Activated T-cell treated with anti-CD3 and anti-CD28 coated beads for 48 hours (primary cell): ENCODE data around the gene ALPI.
"Not testable (repeated sequence)": the region's sequence is repeated elsewhere in the genome, so short reads cannot be mapped to it uniquely, and the experiment has no call there.

Experiments
- DNase-seq: peaks from one replicate; pipeline ENCODE4 v3.0.0-alpha.2; 2020; ENCODE audit warnings: low read depth

ALPI gene

DNA sequence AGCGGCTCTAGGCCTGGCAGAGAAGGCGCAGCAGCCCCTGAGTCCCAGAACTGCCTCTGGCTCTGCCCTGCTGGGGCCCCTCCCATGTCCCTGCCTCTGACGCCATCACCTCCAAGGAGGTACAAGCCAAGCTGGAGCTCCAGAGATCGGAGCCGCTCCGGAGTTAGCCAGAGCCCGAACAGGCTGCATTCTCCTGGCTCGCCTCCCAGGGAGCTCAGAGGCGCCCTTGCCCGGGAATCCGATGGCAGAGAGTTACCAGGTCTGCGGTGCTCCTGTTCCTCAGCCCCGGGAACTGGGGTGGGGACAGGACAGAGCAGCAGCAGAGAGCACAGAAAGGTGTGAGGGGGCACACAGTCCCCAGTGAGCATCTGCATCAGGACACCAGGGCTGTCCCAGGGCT is 12.9 kb upstream of the ALPI start:
- DNase-seq, result not testable (repeated sequence)

DNA sequence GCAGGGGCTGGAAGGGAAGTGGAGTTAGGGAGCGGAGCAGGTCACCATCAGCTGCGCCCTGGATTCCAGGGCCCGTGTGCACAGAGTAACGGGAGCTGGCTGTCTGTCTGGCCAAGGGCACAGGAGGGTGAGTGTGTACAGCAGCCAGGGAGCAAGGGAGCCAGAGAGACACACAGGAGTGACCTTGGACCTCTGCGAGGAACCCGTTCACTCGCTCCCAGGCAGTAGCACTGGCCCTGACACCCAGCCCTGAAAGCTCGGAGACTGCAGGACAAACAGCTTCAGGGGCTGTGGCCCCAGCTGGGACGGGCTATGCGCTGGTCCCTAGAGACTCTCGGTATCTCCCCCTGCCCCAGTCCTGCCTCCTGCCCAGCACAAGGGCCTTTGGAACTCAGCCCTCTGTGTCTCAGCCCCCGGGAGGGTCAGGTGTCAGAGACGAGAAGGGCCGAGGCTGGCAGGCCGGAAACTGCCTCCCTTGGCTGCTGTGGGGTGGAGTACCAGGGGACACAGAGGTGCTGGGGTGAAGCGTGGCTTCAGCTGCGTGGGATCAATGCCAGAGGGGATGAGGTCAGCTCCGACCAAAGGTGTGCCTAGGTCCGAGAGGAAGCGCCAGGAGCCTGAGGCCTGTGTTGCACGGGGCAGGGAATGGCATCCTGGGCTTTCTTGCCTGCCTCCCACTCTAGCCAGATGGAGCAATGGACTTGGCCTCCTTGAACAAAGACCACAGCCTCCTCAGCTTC is 12.1 kb upstream of the ALPI start:
- DNase-seq, result not testable (repeated sequence)

DNA sequence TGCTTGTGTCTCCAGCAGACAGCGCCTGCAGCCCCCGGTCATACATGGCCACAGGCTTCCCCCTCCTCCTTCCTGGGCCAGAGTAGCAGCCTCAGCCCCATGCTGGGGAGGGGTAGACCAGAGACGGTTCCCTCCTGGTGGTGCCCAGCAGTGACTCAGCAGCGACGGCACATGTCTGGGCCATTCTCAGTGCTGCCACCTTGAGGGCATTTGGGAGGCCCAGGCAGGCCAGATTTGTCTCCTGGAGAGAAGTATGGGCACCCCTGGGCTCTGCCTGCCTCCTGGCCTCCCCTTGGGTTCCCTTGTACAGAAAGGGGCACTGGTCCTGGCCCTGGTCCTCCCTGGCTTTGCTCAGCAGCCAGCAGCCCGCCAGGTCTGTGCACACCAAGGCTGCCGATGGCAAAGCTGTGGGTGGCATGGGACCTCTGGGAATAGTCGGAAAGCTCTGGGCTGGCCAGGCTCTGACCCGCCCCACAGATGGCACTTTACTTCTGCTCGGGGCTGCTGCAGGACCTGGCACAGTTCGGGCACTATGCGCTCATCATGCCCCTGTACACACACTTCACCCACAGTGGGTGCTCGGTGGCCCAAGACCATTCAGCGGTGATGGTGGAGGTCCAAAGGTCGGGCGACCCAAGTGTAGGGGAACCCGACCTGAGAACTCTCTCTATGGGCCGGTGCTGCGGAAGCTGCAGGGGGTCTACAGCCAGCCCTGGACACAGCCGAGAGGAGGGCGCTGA is 11.4 kb upstream of the ALPI start:
- DNase-seq, result peak; percentile 72

DNA sequence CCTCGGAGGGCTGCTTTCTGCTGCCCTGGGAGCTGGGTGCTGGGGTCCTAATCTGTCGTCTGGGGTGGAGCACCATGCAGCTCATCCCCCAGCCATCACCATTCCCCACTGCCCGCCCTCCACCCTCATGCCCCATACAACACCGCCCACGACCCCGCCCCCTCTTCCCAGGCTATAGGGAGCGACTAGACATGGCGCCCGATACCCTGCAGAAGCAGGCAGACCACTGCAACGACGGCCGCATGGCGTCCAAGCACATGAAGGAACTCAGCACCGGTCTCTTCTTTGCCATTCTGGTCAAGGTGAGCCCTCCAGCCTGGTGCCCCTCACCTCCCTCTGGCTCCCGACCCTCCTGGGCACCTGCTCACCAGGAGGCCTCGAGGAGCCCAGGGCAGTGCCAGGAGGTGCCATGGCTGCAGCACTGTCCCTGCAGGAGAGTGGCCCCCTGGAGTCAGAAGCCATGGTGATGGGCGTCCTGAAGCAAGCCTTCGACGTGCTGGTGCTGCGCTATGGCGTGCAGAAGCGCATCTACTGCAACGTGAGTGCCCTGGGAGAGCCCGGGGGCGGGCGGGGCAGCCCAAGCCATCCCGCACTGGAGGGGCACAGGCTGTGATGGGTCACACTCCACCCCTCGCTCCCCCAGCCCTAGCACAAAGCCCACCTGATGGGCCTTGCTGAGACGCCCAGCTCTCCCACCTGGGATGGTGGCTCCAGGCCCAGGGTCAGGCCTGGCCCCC is 10.6 kb upstream of the ALPI start:
- DNase-seq, result not testable (repeated sequence)

DNA sequence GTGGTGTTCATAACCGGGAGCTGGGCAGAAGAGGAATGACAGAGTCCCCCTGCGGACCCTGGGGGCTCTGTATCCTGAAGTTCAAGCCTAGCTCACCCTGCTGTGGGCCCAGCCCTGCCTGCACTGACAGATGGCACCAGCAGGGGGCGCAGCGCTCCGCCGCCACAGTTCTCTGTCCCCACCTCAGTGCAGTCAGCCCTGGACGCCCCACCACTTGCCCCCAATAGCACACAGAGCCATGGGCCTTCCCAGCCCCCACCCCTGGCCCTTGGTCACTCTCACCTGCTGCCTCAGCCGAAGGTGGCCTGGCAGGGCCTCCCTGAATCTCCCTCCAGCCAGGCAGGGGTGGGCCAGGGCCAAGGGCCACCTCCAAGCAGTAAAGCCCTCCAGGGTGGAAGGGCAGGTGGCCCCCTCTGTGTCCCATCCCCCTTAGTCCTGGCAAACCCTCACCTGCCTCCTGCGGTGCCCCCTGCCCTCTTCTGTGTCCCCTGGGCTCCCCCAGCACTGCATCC is 9.6 kb upstream of the ALPI start:
- DNase-seq, result not testable (repeated sequence)

DNA sequence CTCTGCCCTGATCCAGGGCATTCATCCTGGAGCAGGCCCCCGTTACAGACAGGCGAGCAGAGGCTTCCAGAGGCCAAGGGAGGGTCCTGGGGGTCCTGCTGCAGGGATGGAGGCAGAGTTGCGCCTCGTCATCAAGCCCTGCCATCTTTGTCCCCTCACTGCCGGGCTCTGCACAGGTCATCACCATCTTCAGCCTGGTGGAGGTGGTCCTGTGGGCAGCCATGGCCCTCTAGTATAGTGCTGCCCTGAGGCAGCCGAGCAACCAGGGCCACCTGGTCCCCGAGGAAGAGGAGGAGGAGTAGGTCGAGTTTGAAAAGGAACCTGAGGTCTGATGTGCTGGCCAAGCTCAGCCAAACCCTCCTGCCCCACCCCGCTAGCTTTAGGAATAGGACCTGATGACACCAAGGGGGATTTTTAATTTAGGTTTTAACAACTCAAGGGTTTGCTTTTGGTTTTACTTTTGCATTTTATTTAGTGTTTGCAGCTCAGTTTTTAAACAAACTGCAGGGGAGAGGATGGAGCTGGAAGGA is 8.8 kb upstream of the ALPI start:
- no peak for DNase-seq

DNA sequence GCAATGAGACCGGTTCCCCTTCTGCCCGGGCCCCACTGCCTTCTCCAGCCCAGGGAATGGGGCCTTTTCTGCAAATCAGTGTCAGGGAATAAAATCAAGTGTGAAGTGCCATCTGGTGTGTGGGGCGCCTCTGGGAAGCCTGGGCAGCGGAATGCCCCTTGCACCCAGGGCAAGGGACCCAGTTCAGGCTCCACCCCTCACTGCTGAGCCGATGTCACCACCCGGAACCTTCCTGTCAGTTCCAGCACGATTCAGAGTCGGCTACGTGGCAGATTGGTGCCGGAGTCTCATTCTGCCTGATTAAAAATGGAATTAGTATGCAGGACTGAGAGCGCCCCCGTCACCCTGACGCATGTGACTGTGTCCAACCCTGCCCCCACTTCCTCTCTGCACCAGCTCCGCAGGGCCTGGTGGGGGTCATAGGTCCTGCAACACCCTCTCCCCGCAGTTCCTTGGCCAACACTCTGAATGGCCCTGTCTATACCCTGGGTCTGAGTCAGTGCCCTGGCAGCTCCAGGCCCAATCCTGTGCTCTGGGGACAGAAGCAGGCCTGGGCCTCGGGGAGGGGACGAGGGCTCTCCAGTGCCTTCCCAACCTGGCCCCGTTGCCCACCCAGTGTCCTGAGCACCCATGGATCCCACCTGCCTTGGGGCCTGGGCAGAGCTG is 8.2 kb upstream of the ALPI start:
- no peak for DNase-seq

DNA sequence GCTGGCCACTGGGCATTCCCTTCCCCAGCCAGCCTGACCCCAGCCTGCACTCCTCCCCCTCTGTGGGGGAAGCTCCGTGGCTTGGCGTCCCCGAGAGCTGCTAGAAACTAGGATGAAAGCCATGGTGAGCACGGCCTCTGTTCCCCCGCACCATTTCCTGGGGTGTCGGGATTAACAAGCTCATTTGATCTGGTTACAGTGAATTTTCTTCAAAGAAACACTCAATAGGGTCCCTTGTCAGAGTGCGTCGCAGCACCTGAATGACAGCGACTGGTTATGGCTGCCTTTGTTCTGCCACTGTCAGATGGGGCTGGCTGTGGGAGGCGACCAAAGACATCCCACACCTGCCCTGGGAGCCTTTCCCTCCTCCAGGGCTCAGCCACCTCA is 7.7 kb upstream of the ALPI start:
- DNase-seq, result no peak

DNA sequence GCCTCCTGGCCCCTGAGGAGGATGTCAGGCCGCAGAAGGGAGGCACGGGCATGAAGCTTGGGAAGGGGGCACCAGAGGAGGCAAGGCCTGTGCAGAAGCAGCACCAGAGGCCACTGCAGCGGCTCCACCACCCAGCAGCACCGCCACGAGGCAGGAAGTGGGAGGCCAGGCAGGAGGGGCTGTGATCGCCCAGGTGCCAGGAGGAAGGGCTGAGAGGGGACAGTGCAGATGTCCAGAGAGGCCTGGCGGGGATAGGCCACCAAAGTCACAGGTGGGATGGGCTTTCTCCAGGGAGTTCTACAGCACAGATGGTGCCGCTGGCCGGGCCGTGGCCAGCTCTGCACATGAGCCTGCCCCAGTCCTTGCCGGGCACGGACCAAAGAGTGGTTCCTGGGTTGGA is 6.0 kb upstream of the ALPI start:
- no peak for DNase-seq

DNA sequence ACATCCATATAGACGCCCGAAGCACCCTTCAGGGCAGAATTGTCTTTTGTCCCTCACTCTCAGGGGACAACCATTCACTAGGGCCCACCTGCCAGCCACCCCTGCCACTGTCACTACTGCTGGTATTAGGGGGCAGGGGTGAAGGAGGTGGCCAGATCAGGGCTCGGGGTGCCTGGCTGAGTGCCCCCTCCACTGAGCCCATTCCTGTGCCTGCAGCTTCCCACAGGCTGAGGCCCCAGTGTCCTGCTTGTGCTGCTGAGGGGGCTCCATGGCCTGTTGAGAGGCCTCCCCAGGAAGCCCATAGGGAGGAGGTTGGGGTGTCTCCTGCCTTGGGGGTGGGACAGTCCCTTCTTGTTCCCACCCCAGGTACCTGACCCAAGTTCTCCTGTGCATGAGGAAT is 4.3 kb upstream of the ALPI start:
- DNase-seq, result not testable (repeated sequence)

DNA sequence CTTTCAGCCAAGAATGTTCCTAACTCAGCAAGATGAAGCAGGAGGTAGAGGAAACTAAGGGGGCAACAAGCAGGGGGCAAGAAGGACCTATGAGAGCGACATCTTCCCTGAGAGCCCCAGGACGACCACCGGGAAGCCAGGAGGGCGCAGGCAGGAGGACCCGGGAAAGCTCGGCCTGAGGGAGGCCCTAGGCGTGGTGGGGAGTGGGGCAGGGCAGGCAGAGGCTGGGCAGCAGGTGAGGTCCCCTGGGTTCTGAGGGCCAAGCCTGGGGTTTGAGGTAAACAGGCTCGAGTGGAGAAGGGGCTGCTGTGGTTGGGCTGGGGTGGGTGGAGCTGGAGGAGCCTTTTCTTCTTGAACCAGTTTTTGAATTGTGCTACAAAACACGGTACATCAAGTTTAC is 1.3 kb upstream of the ALPI start:
- DNase-seq, result no peak

DNA sequence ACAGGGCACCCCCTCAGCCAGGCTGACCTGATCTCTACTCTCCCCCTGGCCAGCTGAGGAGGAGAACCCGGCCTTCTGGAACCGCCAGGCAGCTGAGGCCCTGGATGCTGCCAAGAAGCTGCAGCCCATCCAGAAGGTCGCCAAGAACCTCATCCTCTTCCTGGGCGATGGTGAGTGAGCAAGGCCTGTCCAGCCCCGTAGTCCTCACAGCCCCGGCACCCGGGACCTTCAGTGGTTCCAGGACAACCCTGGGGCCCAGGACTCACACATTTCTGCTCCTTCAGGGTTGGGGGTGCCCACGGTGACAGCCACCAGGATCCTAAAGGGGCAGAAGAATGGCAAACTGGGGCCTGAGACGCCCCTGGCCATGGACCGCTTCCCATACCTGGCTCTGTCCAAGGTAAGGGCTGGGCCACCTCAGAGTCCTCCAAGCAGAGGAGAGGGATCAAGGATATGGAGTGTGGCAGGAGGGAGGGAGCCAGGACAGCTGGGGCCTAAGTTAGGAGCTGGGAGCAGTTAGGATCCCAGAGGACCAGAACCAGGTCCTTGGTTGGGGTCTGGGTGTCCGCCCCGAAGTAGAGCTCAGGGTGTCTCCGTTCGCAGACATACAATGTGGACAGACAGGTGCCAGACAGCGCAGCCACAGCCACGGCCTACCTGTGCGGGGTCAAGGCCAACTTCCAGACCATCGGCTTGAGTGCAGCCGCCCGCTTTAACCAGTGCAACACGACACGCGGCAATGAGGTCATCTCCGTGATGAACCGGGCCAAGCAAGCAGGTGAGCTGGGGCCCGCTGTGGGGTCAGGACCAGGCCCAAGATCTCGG is 555 bp downstream of the ALPI start:
- DNase-seq, result no peak

DNA sequence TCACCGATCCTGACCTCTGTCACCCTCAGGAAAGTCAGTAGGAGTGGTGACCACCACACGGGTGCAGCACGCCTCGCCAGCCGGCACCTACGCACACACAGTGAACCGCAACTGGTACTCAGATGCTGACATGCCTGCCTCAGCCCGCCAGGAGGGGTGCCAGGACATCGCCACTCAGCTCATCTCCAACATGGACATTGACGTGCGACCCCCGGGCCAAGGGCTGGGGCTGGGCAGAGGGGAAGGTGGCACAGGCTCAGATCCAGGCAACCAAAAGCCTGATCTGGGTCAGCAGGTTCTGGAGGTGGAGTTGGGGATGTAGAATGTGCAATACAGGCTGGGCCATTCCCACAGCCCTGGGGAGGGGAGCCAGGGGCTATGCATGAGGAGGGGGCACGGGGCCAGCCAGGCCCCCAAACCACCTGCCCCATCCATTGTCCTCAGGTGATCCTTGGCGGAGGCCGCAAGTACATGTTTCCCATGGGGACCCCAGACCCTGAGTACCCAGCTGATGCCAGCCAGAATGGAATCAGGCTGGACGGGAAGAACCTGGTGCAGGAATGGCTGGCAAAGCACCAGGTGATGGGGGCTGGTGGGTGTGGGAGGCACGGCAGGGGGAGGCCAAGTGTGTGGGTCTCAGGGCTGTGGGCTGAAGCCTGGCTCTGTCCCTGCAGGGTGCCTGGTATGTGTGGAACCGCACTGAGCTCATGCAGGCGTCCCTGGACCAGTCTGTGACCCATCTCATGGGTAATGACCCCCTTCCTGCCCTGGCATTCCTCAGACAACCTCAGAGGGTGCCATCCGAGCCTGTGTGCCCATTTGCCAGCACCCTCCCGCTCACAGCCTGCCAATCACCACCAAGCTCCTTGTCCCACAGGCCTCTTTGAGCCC is 1.4 kb downstream of the ALPI start:
- DNase-seq, result no peak

DNA sequence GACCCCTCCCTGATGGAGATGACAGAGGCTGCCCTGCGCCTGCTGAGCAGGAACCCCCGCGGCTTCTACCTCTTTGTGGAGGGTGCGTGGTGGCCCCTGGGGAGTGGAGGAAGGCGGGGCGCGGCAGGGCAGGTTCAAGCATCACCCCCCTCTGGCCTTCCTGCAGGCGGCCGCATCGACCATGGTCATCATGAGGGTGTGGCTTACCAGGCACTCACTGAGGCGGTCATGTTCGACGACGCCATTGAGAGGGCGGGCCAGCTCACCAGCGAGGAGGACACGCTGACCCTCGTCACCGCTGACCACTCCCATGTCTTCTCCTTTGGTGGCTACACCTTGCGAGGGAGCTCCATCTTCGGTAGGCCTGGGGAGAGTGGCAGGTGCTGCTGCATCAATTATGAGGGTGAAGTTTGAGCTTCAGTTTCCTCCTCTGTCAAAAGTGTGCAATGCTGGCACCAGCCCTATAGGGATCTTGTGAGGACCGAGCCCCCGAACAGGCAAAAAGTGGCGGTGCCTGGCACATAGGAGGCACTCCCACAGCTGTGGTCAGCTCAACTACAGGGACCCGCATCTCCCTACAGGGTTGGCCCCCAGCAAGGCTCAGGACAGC is 2.2 kb downstream of the ALPI start:
- no peak for DNase-seq

DNA sequence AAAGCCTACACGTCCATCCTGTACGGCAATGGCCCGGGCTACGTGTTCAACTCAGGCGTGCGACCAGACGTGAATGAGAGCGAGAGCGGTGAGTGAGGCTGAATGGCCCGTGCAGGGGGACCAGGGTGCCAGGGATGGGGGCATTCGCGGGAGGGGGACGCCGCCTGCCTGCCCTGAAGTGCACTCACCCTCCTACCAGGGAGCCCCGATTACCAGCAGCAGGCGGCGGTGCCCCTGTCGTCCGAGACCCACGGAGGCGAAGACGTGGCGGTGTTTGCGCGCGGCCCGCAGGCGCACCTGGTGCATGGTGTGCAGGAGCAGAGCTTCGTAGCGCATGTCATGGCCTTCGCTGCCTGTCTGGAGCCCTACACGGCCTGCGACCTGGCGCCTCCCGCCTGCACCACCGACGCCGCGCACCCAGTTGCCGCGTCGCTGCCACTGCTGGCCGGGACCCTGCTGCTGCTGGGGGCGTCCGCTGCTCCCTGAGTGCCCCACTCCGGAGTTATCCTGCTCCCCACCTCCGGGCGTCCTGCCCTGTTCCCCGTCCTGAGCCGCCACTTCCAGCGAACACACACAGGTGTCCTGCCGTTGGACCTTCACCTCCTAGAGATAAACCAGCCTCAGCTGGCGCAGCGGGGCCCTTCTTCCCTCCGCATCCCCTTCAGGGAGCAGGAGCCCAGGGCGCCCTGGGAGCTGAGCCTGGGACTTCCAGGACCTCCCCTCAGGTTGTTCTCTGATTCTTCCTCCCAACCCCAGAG is 2.9 kb downstream of the ALPI start:
- DNase-seq, result no peak

DNA sequence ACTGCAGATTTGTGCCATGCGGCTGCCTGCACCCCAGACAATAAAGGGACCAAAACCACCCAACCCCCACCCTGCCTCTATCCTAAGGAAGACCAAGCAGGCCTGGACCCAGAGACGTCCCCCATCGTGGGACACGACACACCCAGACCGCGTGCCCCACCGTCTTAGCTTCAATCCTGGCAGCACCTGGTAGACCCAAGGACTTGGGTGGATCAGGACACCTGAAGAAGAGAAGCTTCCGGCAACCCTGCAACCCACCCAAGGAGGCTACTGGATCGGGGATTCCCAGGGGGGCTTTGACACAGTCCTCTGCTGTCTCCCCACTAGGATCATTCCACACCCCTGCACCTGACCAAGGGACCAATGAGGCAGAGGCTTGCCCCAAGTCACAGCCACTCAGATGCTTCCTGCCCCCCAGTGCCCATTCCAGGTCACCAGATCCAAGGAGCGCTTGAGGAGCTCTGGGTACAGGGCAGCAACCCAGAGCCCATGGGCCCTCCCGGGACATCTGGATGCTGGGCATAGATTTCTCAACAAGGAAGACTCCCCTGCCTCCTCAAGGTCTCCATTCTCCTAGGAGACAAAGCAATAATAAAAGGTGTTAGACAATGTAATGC is 3.6 kb downstream of the ALPI start:
- DNase-seq, result no peak

DNA sequence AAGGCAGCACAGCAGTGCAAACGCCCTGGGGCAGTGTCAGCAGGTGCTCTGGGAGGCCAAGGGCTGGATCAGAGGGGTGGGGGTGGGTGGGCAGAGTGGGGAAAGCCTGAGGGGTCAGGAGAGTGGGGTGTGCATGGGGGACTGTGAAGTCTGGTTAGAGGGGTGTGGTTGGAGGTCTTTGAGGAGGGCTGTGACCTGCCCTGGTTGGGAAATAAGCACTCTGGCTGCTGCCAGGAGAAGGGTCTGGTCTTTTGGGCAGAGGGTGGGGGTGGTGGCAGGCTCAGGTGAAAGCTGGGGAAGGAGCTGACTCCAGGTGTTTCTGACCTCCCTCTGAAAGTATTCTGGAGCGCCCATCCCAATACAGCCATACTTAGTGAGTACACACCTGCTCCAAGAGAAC is 4.2 kb downstream of the ALPI start:
- no peak for DNase-seq
